HG03064 (cell line): ENCODE measurements around the gene SLC39A11.
"Not testable (repeated sequence)": the region's sequence is repeated elsewhere in the genome, so short reads cannot be mapped to it uniquely, and the experiment has no call there.

Experiments
- ATAC-seq: cut with Tn5 transposase; IDR thresholded peaks from one replicate; pipeline ENCODE4 v1.9.1; 2021; ENCODE audit warnings: low read depth; ENCODE audit not compliant: unreplicated experiment

Gene SLC39A11

GRCh38 chr17:72646176-72646575 is 446.3 kb downstream of the SLC39A11 start:
- ATAC-seq: no peak

GRCh38 chr17:72644492-72644891 is 448.0 kb downstream of the SLC39A11 start:
- ATAC-seq: no peak

- no peak for ATAC-seq
Observed at GRCh38 chr17:72643575-72644216, 448.8 kb downstream of the SLC39A11 start.

GRCh38 chr17:72642720-72643119 is 449.8 kb downstream of the SLC39A11 start:
- ATAC-seq: no peak

GRCh38 chr17:72640415-72641165 is 451.9 kb downstream of the SLC39A11 start:
- ATAC-seq: no peak

GRCh38 chr17:72639711-72640110 is 452.8 kb downstream of the SLC39A11 start:
- ATAC-seq: no peak

GRCh38 chr17:72638932-72639331 is 453.6 kb downstream of the SLC39A11 start:
- not testable (repeated sequence) for ATAC-seq

- no peak for ATAC-seq
Observed at GRCh38 chr17:72635034-72635635, 457.4 kb downstream of the SLC39A11 start.

GRCh38 chr17:72634621-72635020 is 457.9 kb downstream of the SLC39A11 start:
- no peak for ATAC-seq

- ATAC-seq: no peak
Observed at GRCh38 chr17:72631949-72632684, 460.4 kb downstream of the SLC39A11 start.

- no peak for ATAC-seq
Observed at GRCh38 chr17:72631568-72631948, 460.9 kb downstream of the SLC39A11 start.

GRCh38 chr17:72624652-72625051 is 467.8 kb downstream of the SLC39A11 start:
- no peak for ATAC-seq

- no peak for ATAC-seq
Observed at GRCh38 chr17:72624226-72624625, 468.3 kb downstream of the SLC39A11 start.

- no peak for ATAC-seq
Observed at GRCh38 chr17:72622661-72623433, 469.6 kb downstream of the SLC39A11 start.

GRCh38 chr17:72619976-72620650 is 472.4 kb downstream of the SLC39A11 start:
- no peak for ATAC-seq

- ATAC-seq: peak; percentile 60
Observed at GRCh38 chr17:72618001-72618509, 474.4 kb downstream of the SLC39A11 start.

GRCh38 chr17:72617557-72617956 is 474.9 kb downstream of the SLC39A11 start:
- peak; percentile 4 for ATAC-seq

GRCh38 chr17:72616447-72616846 is 476.0 kb downstream of the SLC39A11 start:
- no peak for ATAC-seq

- no peak for ATAC-seq
Observed at GRCh38 chr17:72615627-72615991, 476.9 kb downstream of the SLC39A11 start.
